BJ (cell line): ENCODE results near the gene ANO1. TPM values are rescaled to one million over a fixed set of nuclear protein-coding genes. Genes with fewer than 3 reads are reported as not detected.

Experiments
- CTCF ChIA-PET: fragments of 350-600 bp; formaldehyde crosslinking; extraction: SDS; loops from one replicate; lab custom pipeline; 2021; ENCODE audit warnings: antibody characterized with exemption, inconsistent platforms; lab: Yijun Ruan, JAX
- POLR2A ChIA-PET: fragments of 300-600 bp; sonication (Branson Sonifier 250); formaldehyde crosslinking; extraction: SDS; loops from one replicate; lab custom pipeline; 2021; ENCODE audit warnings: antibody characterized with exemption; lab: Charles Lee
- DNase-seq: peaks from one replicate; pipeline ENCODE4 v3.0.0-alpha.2; 2011; ENCODE audit warnings: low read depth
- H3K27me3 ChIP-seq: 2 replicates; pipeline ENCODE4 v1.6.0; 2011; ENCODE audit warnings: low read length; ENCODE audit not compliant: control insufficient read depth, insufficient read depth
- H3K36me3 ChIP-seq: 2 replicates; pipeline ENCODE4 v1.5.1; 2011; ENCODE audit warnings: low read length; ENCODE audit not compliant: control insufficient read depth, insufficient read depth
- H3K4me3 ChIP-seq: 2 replicates; pipeline ENCODE4 v1.5.1; 2011; ENCODE audit warnings: low read depth, mild to moderate bottlenecking, control low read depth, low read length
- polyA plus RNA-seq: library from polyadenylated mRNA; depleted of rRNA; stranded (reverse); fragments of >200 nt; gene quantifications from 2 replicates; pipeline ENCODE4 v1.2.3, GENCODE V29; 2011; rRNA removed
- small RNA-seq: library from RNA; depleted of rRNA; stranded (forward); fragments of <200 nt; gene quantifications from one replicate; pipeline ENCODE3, GENCODE V24; 2012; ENCODE audit warnings: low replicate concordance, low read depth; ENCODE audit not compliant: insufficient read length
- TF ChIP-seq, protein P1 (sequence below): IDR thresholded peaks from 2 replicates; pipeline ENCODE4 v1.5.1; 2011; ENCODE audit warnings: low read depth, mild to moderate bottlenecking, control low read depth, inconsistent platforms, low read length, moderate library complexity; ENCODE audit not compliant: insufficient read depth

Gene ANO1
- polyA plus RNA-seq, 1 experiment: 0.10 TPM

DNA sequence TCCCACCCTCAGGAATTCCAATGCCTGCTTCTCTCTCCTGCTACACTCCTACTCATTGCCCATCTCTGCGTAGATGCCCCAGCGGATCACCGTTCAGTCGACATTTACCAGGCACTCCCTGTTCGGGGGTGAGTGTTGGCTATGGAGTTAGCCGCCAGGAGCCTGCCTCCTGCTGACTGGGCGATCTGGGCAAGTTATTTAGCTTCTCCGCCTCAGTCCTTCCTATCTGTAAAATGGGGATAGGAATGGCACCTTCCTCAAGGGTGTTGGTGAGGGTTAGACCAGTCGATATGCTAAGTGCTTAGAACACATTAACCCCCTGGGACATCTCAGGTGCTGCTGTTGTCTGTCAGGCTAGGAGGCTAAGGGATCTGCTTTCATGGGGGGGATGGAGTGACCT lies 155.8 kb downstream of the ANO1 start:
- Histone ChIP-seq H3K4me3 (no peak overlapping the region), H3K36me3 (no peaks in the 10 kb centered on the region), H3K27me3 (peaks cover 4% of the 10 kb centered on the region)
- ChIA-PET POLR2A (no interaction called here), CTCF (no interaction called here)
- DNase-seq: no peak
- TF ChIP-seq, protein P1, sequence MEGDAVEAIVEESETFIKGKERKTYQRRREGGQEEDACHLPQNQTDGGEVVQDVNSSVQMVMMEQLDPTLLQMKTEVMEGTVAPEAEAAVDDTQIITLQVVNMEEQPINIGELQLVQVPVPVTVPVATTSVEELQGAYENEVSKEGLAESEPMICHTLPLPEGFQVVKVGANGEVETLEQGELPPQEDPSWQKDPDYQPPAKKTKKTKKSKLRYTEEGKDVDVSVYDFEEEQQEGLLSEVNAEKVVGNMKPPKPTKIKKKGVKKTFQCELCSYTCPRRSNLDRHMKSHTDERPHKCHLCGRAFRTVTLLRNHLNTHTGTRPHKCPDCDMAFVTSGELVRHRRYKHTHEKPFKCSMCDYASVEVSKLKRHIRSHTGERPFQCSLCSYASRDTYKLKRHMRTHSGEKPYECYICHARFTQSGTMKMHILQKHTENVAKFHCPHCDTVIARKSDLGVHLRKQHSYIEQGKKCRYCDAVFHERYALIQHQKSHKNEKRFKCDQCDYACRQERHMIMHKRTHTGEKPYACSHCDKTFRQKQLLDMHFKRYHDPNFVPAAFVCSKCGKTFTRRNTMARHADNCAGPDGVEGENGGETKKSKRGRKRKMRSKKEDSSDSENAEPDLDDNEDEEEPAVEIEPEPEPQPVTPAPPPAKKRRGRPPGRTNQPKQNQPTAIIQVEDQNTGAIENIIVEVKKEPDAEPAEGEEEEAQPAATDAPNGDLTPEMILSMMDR: no peak

Small RNA genes within 50 kb of the gene (small RNA-seq; reads per million reads assigned to genes)
- gene RNU6-1175P: not detected

Other genes starting within 250 kb of the ANO1 start
- gene FADD, start 125.0 kb downstream of the ANO1 start, polyA plus RNA-seq: 29.2 and 41.3 TPM in 2 replicates
- gene PPFIA1, start 192.4 kb downstream of the ANO1 start, polyA plus RNA-seq: 41.8 and 62.7 TPM in 2 replicates